GM06990 (cell line): ENCODE data around the gene CPNE5.

Experiments used
- DNase-seq: peaks from one replicate; pipeline ENCODE4 v3.0.0-alpha.2; 2011; ENCODE audit not compliant: insufficient read length; ENCODE audit errors: extremely low read depth
- H3K27me3 ChIP-seq: replicated peaks from 2 replicates; pipeline ENCODE4 v1.6.0; 2011; ENCODE audit warnings: low read length; ENCODE audit not compliant: control insufficient read depth, insufficient read depth
- H3K36me3 ChIP-seq: 2 replicates; pipeline ENCODE4 v1.5.1; 2011; ENCODE audit warnings: low read length; ENCODE audit not compliant: control insufficient read depth, insufficient read depth
- H3K4me3 ChIP-seq: replicated peaks from 2 replicates; pipeline ENCODE4 v1.5.1; 2011; ENCODE audit warnings: low read depth, mild to moderate bottlenecking, control low read depth, low read length
- TF ChIP-seq, protein P1 (sequence below): IDR thresholded peaks from 2 replicates; pipeline ENCODE4 v1.5.1; 2011; ENCODE audit warnings: low read length, control low read depth, mild to moderate bottlenecking, inconsistent platforms; ENCODE audit not compliant: insufficient read depth, poor library complexity, severe bottlenecking

The CPNE5 gene

DNA sequence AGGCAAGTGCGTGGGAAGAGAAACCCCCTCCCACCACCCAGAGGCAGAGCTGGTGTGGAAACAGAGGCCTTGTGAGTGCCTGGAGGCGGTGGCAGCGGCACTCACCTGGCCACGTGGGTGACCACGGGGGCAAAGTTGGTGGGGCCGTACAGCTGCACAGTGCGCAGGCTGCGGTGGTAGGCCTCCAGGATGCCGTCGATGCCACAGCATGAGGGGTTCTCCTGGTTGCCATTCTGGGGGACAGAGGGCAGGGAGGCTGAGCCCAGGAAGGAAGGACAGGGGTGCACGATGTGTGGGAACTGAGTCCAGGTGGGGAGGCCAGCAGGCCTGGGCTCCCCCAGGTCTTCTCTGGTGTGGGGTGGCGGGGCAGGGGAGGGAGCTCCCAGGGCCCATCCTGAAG, 94.0 kb downstream of the CPNE5 start:
- TF ChIP-seq, protein P1, sequence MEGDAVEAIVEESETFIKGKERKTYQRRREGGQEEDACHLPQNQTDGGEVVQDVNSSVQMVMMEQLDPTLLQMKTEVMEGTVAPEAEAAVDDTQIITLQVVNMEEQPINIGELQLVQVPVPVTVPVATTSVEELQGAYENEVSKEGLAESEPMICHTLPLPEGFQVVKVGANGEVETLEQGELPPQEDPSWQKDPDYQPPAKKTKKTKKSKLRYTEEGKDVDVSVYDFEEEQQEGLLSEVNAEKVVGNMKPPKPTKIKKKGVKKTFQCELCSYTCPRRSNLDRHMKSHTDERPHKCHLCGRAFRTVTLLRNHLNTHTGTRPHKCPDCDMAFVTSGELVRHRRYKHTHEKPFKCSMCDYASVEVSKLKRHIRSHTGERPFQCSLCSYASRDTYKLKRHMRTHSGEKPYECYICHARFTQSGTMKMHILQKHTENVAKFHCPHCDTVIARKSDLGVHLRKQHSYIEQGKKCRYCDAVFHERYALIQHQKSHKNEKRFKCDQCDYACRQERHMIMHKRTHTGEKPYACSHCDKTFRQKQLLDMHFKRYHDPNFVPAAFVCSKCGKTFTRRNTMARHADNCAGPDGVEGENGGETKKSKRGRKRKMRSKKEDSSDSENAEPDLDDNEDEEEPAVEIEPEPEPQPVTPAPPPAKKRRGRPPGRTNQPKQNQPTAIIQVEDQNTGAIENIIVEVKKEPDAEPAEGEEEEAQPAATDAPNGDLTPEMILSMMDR = no peak
- Histone ChIP-seq H3K27me3 (no peaks in the 10 kb centered on the region), H3K36me3 (peaks cover 26% of the 10 kb centered on the region), H3K4me3 (no peak overlapping the region)
- no peak for DNase-seq

DNA sequence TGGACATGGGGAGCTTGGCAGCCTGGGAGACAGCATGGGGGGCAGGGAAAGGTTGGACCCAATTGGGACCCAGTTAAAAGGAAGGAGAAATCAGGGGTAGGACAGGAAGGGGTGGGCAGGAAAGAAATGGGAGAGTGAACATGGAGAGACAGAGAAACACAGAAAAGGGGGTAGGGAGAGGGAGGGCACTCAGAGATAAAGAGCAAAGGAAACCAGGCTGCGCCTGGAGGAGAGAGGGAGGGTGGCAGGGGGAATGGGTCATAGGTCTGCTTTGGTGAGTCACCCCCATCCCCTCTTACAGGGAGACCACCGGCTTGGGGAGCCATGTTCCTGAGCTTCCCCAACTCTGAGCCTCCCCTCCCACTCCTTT, 95.0 kb downstream of the CPNE5 start:
- TF ChIP-seq, protein P1 = no peak
- H3K4me3 ChIP-seq = no peak overlapping the region
- no peak for DNase-seq
- H3K27me3 ChIP-seq = no peaks in the 10 kb centered on the region
- H3K36me3 ChIP-seq = peaks cover 20% of the 10 kb centered on the region

DNA sequence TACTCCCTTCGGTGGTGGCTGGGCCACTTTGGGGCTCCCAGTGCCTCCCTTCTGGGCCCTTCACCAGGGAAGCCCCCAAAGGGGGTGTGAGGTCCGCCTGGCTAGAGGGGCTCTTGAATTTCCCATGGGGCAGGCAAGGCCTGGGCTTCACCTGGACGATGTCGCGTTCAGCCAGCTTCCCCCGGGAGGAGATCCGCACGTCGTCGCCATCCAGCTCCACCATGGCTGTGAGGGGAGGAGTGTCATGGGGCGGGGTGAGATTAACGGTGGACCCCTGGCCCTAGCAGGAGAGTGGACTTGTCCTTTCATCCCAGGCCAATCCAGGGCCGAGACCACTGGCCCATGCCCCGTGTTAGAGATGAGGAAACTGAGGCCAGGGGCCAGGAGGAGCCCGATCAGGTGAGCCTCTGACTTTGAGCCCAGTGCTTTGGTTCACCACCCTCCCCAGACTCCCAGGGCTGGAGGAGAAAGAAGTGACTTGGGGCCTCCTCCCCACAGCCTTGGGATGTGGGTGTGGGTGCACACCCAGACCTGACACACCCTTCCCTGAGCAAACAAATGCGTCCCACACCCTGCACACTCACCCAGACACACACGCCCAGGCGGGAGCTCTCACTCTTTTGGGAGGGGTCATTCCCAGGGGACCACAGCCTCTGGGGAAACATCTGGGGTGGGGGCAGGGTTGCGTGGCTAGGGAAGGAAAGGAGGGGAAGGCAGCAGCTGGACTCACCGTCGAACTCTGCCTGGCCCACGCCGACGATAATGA, 95.5 kb downstream of the CPNE5 start:
- no peak for DNase-seq
- Histone ChIP-seq H3K27me3 (no peaks in the 10 kb centered on the region), H3K4me3 (no peak overlapping the region), H3K36me3 (peaks cover 20% of the 10 kb centered on the region)
- TF ChIP-seq, protein P1 = no peak

DNA sequence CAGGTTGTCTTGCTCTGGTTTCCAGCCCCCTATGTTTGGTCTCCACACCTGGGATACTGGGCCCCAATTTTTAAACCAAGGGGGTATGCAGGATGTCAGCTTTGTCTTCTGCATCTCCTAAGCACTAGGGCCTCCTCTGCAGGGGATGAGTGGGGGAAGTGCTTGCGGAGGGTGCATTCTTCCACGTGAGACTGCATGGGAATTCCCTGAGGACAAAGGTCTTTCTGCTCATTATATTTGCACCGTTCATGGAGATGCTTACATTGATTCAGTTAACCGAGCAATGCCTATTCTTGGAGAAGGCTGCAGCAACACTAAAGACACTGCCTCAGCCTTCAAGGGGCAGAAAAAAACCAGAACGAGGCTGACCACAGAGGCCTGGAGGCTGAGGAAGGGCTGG, 96.2 kb downstream of the CPNE5 start:
- TF ChIP-seq, protein P1 = no peak
- Histone ChIP-seq H3K4me3 (no peak overlapping the region), H3K27me3 (no peaks in the 10 kb centered on the region), H3K36me3 (peaks cover 17% of the 10 kb centered on the region)
- DNase-seq = no peak

DNA sequence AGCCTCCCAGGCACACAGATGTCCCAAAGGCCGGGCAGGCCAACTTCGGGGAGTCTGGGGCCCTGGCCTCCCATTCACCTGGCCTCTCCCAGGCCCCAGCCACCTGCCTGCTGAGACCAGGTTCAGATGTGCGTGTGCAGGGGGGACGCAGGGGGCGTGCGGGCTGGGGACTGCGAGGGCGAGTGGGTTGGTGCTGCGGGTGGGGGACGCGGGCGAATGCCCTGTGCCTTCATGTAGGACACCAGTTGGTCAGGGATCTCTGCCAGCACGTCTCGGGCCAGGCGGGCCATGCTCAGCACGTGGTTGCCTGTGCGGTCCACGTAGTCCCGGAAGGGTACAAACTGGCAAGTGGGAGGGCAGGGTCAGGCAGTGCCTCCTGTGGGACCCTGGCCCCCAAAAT, 97.1 kb downstream of the CPNE5 start:
- Histone ChIP-seq H3K4me3 (no peak overlapping the region), H3K27me3 (no peaks in the 10 kb centered on the region), H3K36me3 (peaks cover 16% of the 10 kb centered on the region)
- TF ChIP-seq, protein P1 = no peak
- no peak for DNase-seq

DNA sequence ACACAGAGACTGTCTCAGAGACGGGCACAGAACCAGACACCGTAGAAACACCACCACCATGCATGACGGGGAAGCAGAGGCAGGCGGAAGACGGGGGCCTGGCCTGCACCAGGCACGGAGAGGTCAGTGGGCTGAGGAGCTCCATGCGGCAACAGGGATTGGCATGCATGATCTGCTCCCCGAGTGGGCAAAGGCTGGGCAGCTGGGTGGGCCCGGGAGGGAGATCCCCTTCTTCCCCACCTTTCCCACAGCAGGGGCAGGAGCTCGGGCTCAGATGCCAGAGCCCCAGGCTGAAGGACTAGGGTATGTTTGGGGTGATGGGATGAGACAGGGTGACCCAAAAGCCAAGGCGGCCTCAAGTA, 98.4 kb downstream of the CPNE5 start:
- peaks cover 13% of the 10 kb centered on the region for H3K36me3 ChIP-seq
- TF ChIP-seq, protein P1 = no peak
- no peak overlapping the region for H3K4me3 ChIP-seq
- no peak for DNase-seq
- H3K27me3 ChIP-seq = no peaks in the 10 kb centered on the region
